Trophoblast cell (in vitro differentiated cells and primary cell): ENCODE results near the gene IGF2BP3.

Source experiments
- DNase-seq, 2 donors: peaks; one replicate each; pipeline ENCODE4 v3.0.0-alpha.2; 2016
- H2AFZ ChIP-seq: 2 replicates; pipeline ENCODE4 v1.6.1; 2013; ENCODE audit warnings: low read length, moderate library complexity, mild to moderate bottlenecking; ENCODE audit not compliant: insufficient read depth, poor library complexity
- H2AK5ac ChIP-seq: 2 replicates; pipeline ENCODE4 v1.6.1; 2013; ENCODE audit warnings: mild to moderate bottlenecking, low read length
- H2BK120ac ChIP-seq: 2 replicates; pipeline ENCODE4 v1.6.1; 2013; ENCODE audit warnings: low read length, mild to moderate bottlenecking, moderate library complexity; ENCODE audit not compliant: insufficient read depth, poor library complexity
- H2BK12ac ChIP-seq: 2 replicates; pipeline ENCODE4 v1.6.1; 2013; ENCODE audit warnings: mild to moderate bottlenecking, low read length, moderate library complexity
- H2BK5ac ChIP-seq: 2 replicates; pipeline ENCODE4 v1.6.1; 2013; ENCODE audit warnings: low read length, low read depth, moderate library complexity, mild to moderate bottlenecking; ENCODE audit not compliant: poor library complexity
- H3K14ac ChIP-seq: 2 replicates; pipeline ENCODE4 v1.6.1; 2013; ENCODE audit warnings: mild to moderate bottlenecking, low read length
- H3K18ac ChIP-seq: 2 replicates; pipeline ENCODE4 v1.6.1; 2013; ENCODE audit warnings: mild to moderate bottlenecking, low read length
- H3K23ac ChIP-seq: 2 replicates; pipeline ENCODE4 v1.6.1; 2013; ENCODE audit warnings: low read length
- H3K27ac ChIP-seq: 2 replicates; pipeline ENCODE4 v1.5.1; 2013; ENCODE audit warnings: low read depth, mild to moderate bottlenecking, inconsistent platforms, low read length, moderate library complexity
- H3K27me3 ChIP-seq: 2 replicates; pipeline ENCODE4 v1.6.1; 2013; ENCODE audit warnings: inconsistent platforms, mild to moderate bottlenecking, low read length, moderate library complexity; ENCODE audit not compliant: insufficient read depth
- H3K36me3 ChIP-seq, 2 experiments: 1 replicate in 1 of 2; 2 replicates in 1 of 2; pipeline ENCODE4 v1.6.1; 2013; ENCODE audit warnings: low read length in 2 of 2, mild to moderate bottlenecking in 2 of 2, moderate library complexity in 1 of 2; ENCODE audit not compliant: insufficient read depth in 2 of 2, control insufficient read depth in 1 of 2
- H3K4ac ChIP-seq: 2 replicates; pipeline ENCODE4 v1.6.1; 2013; ENCODE audit warnings: low read depth, mild to moderate bottlenecking, low read length, moderate library complexity
- H3K4me1 ChIP-seq, 2 experiments: 1 replicate in 1 of 2; 2 replicates in 1 of 2; pipeline ENCODE4 v1.6.1; 2013; ENCODE audit warnings: low read length in 2 of 2, mild to moderate bottlenecking in 2 of 2, moderate library complexity in 1 of 2; ENCODE audit not compliant: insufficient read depth in 2 of 2, control insufficient read depth in 1 of 2
- H3K4me2 ChIP-seq: 2 replicates; pipeline ENCODE4 v1.6.1; 2013; ENCODE audit warnings: inconsistent platforms, mild to moderate bottlenecking, low read length, moderate library complexity
- H3K4me3 ChIP-seq: 2 replicates; pipeline ENCODE4 v1.5.1; 2013; ENCODE audit warnings: mild to moderate bottlenecking, low read depth, low read length, inconsistent platforms
- H3K79me1 ChIP-seq: one replicate; pipeline ENCODE4 v1.6.1; 2013; ENCODE audit warnings: low read length
- H3K79me2 ChIP-seq: 2 replicates; pipeline ENCODE4 v1.6.1; 2013; ENCODE audit warnings: low read length, mild to moderate bottlenecking; ENCODE audit not compliant: control insufficient read depth, insufficient read depth, poor library complexity
- H3K9ac ChIP-seq: 2 replicates; pipeline ENCODE4 v1.6.1; 2013; ENCODE audit warnings: mild to moderate bottlenecking, low read length
- H3K9me3 ChIP-seq: 2 replicates; pipeline ENCODE4 v1.6.1; 2013; ENCODE audit warnings: low read depth, mild to moderate bottlenecking, control low read depth, inconsistent platforms, low read length; ENCODE audit not compliant: insufficient read depth
- H4K12ac ChIP-seq: 2 replicates; pipeline ENCODE4 v1.6.1; 2013; ENCODE audit warnings: low read depth, mild to moderate bottlenecking, low read length, moderate library complexity
- H4K8ac ChIP-seq: 2 replicates; pipeline ENCODE4 v1.6.1; 2013; ENCODE audit warnings: low read depth, mild to moderate bottlenecking, low read length, moderate library complexity
- H4K91ac ChIP-seq: one replicate; pipeline ENCODE4 v1.6.1; 2013; ENCODE audit warnings: low read depth, mild to moderate bottlenecking, low read length, moderate library complexity
- WGBS: extraction: QIAGEN DNeasy Blood & Tissue Kit; methylation state at CpG from one replicate; pipeline ENCODE4 v1.1.7; 2013; ENCODE audit warnings: missing lambda C conversion rate; ENCODE audit not compliant: insufficient read length, insufficient coverage; ENCODE audit errors: extremely low coverage; 5-methylcytosine and 5-hydroxymethylcytosine counted together

IGF2BP3 gene

GRCh38 chr7:23285657-23286646 is 184.3 kb downstream of the IGF2BP3 start:
- H3K79me2 ChIP-seq: no peaks in the 10 kb centered on the region
- no peaks in the 10 kb centered on the region for H3K27me3 ChIP-seq
- H3K4me1 ChIP-seq: no peaks in the 10 kb centered on the region
- no peak overlapping the region for H3K14ac ChIP-seq
- H3K23ac ChIP-seq: no peak overlapping the region
- H2BK120ac ChIP-seq: no peak overlapping the region
- H2BK12ac ChIP-seq: no peak overlapping the region
- no peak overlapping the region for H3K18ac ChIP-seq
- H3K4me3 ChIP-seq: no peak overlapping the region
- no peak overlapping the region for H2AK5ac ChIP-seq
- H2AFZ ChIP-seq: no peak overlapping the region
- no peaks in the 10 kb centered on the region for H3K79me1 ChIP-seq
- H3K36me3 ChIP-seq: no peaks in the 10 kb centered on the region
- H3K9ac ChIP-seq: no peak overlapping the region
- H4K91ac ChIP-seq: no peak overlapping the region
- H2BK5ac ChIP-seq: no peak overlapping the region
- WGBS: 93% methylated on average over 2 of the region's 18 CpGs
- no peak overlapping the region for H4K12ac ChIP-seq
- no peaks in the 10 kb centered on the region for H3K9me3 ChIP-seq
- no peak for DNase-seq
- H3K4ac ChIP-seq: no peak overlapping the region
- H4K8ac ChIP-seq: no peak overlapping the region
- H3K27ac ChIP-seq: no peak overlapping the region
- H3K4me2 ChIP-seq: no peak overlapping the region

GRCh38 chr7:23284871-23285270 is 185.4 kb downstream of the IGF2BP3 start:
- no peak overlapping the region for H2BK5ac ChIP-seq
- no peak overlapping the region for H3K4ac ChIP-seq
- H2AK5ac ChIP-seq: no peak overlapping the region
- no peak overlapping the region for H3K4me3 ChIP-seq
- H4K91ac ChIP-seq: no peak overlapping the region
- no peak for DNase-seq
- no peak overlapping the region for H3K23ac ChIP-seq
- H3K27me3 ChIP-seq: no peaks in the 10 kb centered on the region
- H2AFZ ChIP-seq: no peak overlapping the region
- no CpG with 5 or more reads among the region's 2 CpGs for whole genome bisulfite sequencing
- H3K14ac ChIP-seq: no peak overlapping the region
- H3K9me3 ChIP-seq: no peaks in the 10 kb centered on the region
- no peak overlapping the region for H4K12ac ChIP-seq
- no peak overlapping the region for H3K18ac ChIP-seq
- no peak overlapping the region for H3K4me2 ChIP-seq
- H3K27ac ChIP-seq: no peak overlapping the region
- no peaks in the 10 kb centered on the region for H3K79me2 ChIP-seq
- no peaks in the 10 kb centered on the region for H3K79me1 ChIP-seq
- H3K9ac ChIP-seq: no peak overlapping the region
- H4K8ac ChIP-seq: no peak overlapping the region
- H2BK120ac ChIP-seq: no peak overlapping the region
- no peaks in the 10 kb centered on the region for H3K4me1 ChIP-seq
- H3K36me3 ChIP-seq: no peaks in the 10 kb centered on the region
- no peak overlapping the region for H2BK12ac ChIP-seq

GRCh38 chr7:23283086-23283485 is 187.2 kb downstream of the IGF2BP3 start:
- no peak overlapping the region for H2BK5ac ChIP-seq

GRCh38 chr7:23279819-23280525 is 190.3 kb downstream of the IGF2BP3 start:
- Histone ChIP-seq H4K12ac (no peak overlapping the region), H3K36me3 (no peaks in the 10 kb centered on the region), H3K4me3 (no peak overlapping the region), H2AK5ac (no peak overlapping the region), H3K9me3 (no peaks in the 10 kb centered on the region), H3K27ac (no peak overlapping the region), H3K4me1 (no peaks in the 10 kb centered on the region), H3K4ac (no peak overlapping the region), H3K79me1 (no peaks in the 10 kb centered on the region), H2BK120ac (no peak overlapping the region), H3K4me2 (no peak overlapping the region), H3K79me2 (no peaks in the 10 kb centered on the region), H2BK12ac (no peak overlapping the region), H2AFZ (no peak overlapping the region), H3K14ac (no peak overlapping the region), H3K23ac (no peak overlapping the region), H3K27me3 (no peaks in the 10 kb centered on the region), H4K8ac (no peak overlapping the region), H2BK5ac (no peak overlapping the region), H3K9ac (no peak overlapping the region), H3K18ac (no peak overlapping the region), H4K91ac (no peak overlapping the region)
- WGBS: no CpG with 5 or more reads among the region's 2 CpGs
- no peak for DNase-seq

More at GRCh38 chr7:23283086-23283485, 187.2 kb downstream of the IGF2BP3 start:
- no peak overlapping the region for H2BK120ac ChIP-seq
- WGBS: no CpG with 5 or more reads among the region's 4 CpGs
- H3K4ac ChIP-seq: no peak overlapping the region
- H3K79me1 ChIP-seq: no peaks in the 10 kb centered on the region
- no peak overlapping the region for H4K8ac ChIP-seq
- H2AK5ac ChIP-seq: no peak overlapping the region
- no peak overlapping the region for H4K91ac ChIP-seq
- no peak overlapping the region for H3K9ac ChIP-seq
- no peaks in the 10 kb centered on the region for H3K27me3 ChIP-seq
- no peak overlapping the region for H3K27ac ChIP-seq
- no peaks in the 10 kb centered on the region for H3K4me1 ChIP-seq
- H3K9me3 ChIP-seq: no peaks in the 10 kb centered on the region
- no peak for DNase-seq
- no peak overlapping the region for H4K12ac ChIP-seq
- no peak overlapping the region for H3K4me3 ChIP-seq
- H3K18ac ChIP-seq: no peak overlapping the region
- no peak overlapping the region for H2BK12ac ChIP-seq
- H3K4me2 ChIP-seq: no peak overlapping the region
- no peak overlapping the region for H3K14ac ChIP-seq
- H3K23ac ChIP-seq: no peak overlapping the region
- H3K79me2 ChIP-seq: no peaks in the 10 kb centered on the region
- no peaks in the 10 kb centered on the region for H3K36me3 ChIP-seq
- no peak overlapping the region for H2AFZ ChIP-seq
